HG03139 (cell line): ENCODE measurements around the gene URI1.
"Not testable (repeated sequence)": the region's sequence is repeated elsewhere in the genome, so short reads cannot be mapped to it uniquely, and the experiment has no call there.

ENCODE experiments used
- ATAC-seq: cut with Tn5 transposase; IDR thresholded peaks from one replicate; pipeline ENCODE4 v1.9.1; 2021; ENCODE audit not compliant: unreplicated experiment

URI1 gene

GRCh38 chr19:29941828-29942403, at the start of gene URI1:
TSS of gene URI1 (plus strand) at chr19:29942239. CDS start at chr19:29942548, 309 bp downstream.
- peak; percentile 79 for ATAC-seq

GRCh38 chr19:29893606-29894284, 48.3 kb upstream of the URI1 start:
- no peak for ATAC-seq

DNA sequence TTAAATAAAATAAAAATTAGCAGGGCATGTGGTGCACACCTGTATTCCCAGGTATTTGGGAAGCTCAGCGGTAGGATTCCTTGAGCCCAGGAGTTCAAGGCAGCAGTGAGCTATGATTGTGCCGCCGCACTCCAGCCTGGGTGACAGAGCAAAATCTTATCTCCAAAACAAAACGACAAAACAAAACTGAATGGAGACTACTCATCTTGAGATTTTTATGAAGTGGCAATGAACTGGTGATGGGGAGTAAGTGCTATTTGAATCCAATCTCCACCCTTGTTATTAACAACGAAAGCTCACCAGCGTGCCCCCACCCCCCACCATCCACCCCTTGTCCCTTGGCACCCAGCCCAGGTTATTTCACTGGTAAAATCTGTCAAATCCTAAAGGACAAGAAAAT, 45.2 kb upstream of the URI1 start:
- ATAC-seq = no peak

- ATAC-seq = no peak
Observed at GRCh38 chr19:29897466-29897865, 44.6 kb upstream of the URI1 start.

DNA sequence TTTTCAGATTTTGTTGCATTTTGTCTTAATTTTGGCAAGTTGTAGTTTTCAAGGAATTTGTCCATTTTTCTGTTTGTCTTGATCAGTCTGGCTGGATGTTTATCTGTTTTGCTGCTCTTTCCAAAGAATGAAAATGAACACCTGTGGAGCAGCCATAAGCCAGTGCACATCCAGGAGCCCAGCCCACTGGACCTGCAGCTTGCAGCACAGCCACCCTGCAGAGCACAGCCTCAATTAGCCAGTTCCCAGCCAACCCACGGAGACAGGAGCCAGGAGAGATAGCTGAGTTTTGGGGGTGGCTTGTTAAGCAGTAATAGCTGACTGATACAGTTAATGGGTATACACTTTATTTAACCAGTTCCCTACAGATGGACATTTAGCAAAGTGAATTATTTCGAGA, 38.0 kb upstream of the URI1 start:
- no peak for ATAC-seq

GRCh38 chr19:29908963-29909944, 32.8 kb upstream of the URI1 start:
- no peak for ATAC-seq

DNA sequence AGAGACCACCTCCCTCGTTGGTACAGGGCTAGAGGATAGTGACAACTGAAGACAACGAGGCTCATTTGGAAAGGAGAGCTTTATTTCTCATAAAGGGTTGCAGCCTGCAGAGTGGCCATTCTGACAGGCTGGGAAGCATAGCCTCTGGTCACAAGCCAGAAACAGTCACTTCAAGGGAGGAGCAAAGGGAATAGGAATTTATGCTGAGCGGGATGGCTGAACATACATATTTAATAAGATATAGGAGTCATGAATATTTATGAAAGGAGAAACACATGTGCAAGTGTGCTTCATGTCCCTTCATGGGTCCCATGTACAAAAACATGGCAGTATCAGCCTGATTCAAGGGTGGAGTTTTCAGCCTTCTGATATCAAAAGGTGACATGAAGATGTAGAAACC, 27.1 kb upstream of the URI1 start:
- ATAC-seq = no peak

GRCh38 chr19:29915832-29916231, 26.2 kb upstream of the URI1 start:
- not testable (repeated sequence) for ATAC-seq

GRCh38 chr19:29917911-29918310, 24.1 kb upstream of the URI1 start:
- no peak for ATAC-seq

DNA sequence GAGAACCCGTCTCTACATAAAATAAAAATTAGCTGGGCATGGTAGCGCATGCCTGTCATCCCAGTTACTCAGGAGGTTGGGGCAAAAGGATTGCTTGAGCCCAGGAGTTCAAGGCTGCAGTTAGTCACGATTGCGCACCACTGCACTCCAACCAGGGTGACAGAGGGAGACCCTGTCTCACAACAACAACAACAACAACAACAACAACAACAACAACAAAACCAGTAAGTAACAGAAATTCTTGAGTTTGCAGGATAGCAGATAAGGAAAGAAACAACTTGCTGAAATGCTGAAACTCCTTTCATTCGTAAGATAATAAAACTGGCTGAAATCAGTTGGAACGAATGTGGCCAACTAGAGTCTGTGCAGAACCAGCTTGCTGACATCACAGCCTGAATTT, 23.1 kb upstream of the URI1 start:
- ATAC-seq = no peak

GRCh38 chr19:29922972-29923371, 19.1 kb upstream of the URI1 start:
- no peak for ATAC-seq

GRCh38 chr19:29923653-29924052, 18.4 kb upstream of the URI1 start:
- ATAC-seq = no peak

- no peak for ATAC-seq
Observed at GRCh38 chr19:29926031-29926430, 16.0 kb upstream of the URI1 start.

DNA sequence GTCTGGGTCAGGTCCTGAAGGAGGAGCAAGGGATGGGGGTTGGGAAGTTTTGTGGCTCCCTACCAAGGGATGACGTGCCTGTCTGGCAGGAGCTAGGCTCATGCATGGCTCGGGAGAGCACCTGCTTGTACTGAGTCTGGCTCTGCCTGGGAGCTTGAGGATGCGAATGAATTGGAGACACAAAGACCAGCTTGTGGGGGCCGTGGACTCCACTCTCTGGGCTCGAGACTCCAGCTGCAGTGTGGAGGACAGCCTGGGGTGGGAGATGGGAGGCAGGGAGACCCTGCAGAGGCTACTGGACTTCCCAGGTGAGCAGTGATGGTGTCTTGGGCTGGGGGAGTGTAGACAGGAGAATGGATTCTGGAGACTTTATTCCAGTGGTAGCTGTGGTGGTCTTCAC, 15.2 kb upstream of the URI1 start:
- ATAC-seq = no peak

DNA sequence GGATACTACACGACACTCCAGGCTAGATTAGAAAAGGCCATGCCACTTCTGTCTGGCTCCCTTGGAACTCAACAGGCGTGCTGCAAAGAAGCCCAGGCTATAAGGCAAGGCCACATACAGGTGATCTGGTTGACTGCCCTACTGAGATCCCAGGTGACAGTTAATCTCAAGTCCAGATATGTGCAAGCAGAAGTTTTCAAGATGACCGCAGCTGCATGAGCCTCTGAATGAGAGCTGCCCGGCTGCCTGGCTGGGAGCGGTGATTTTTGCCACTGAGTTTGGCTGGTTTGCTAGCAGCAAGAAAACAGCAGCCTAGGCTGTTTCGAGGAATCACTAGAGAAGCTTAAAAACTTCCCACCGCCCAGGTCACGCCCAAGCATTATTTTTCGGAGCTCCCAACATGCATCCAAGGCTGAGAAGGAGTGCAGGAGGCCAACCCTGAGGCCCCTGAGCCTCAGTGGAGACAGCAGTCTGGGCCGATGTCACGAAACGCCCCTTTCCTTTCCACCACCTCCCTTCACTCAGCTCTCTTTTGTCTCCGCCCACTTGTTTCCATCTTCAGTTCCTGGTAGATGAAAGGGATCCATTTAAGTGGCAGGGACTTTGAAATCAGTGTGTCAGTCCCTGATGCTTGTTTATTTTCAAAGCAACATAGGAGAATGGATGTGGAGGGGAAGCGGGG, 14.0 kb upstream of the URI1 start:
- no peak for ATAC-seq

DNA sequence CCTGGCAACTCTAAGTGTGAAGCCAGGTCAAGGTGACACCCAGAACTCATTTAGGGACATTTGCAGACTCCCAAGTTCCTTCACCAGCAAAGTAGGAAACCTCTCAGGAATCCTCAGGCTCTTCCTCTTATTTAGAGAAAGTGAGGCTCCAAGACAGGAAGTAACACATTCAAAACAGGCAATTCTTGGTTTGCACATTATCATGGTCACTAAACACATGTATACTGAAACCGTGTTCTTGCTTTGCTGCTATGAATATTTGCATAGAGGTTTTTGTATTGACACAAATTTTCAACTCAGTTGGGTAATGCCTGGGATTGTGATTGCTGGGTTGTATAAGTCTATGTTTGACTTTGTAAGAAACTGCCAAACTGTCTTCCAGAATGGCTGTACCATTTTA, 13.2 kb upstream of the URI1 start:
- ATAC-seq = peak; percentile 86

GRCh38 chr19:29934257-29934656, 7.8 kb upstream of the URI1 start:
- no peak for ATAC-seq

DNA sequence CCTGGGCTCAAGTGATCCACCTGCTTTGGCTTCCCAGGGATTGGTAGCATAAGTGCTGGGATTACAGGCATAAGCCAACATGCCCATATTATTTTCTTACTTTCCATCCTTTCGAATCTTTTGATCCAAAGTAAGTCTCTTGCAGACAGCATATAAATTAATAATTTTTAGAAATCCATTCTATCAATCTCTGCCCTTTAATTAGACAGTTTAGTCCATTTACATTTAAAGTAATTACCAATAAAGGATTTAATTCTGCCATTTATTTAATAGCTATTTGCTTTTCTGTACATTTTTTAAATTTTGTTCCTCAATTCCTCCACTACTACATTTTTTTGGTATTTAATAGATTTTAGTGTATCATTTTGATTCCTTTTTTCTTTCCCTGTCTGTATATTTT, 7.3 kb upstream of the URI1 start:
- no peak for ATAC-seq

DNA sequence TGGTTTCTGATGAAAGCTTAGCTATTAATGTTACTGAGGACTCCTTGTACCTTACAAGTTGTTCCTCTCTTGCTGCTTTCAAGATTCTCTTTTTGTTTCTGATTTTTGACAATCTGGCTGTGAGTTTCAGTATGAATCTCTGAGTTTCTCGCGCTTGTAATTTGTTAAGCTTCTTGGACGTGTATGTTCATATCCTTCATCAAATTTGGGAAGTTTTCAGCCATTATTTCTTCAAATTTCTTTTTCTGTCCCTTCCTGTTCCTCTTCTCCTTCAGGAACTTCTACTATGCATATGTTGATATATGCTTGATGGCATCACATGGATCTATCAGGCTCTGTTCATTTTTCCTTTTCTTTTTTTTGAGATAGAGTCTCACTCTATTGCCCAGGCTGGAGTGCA, 5.6 kb upstream of the URI1 start:
- ATAC-seq = no peak

- no peak for ATAC-seq
Observed at GRCh38 chr19:29939628-29940027, 2.4 kb upstream of the URI1 start.

GRCh38 chr19:29940971-29941585, 961 bp upstream of the URI1 start:
- ATAC-seq = no peak
